H1 (cell line): ENCODE measurements around the gene TRPM1. TPM values are rescaled to one million over a fixed set of nuclear protein-coding genes. Genes with fewer than 3 reads are reported as not detected.

Source experiments
- CBX5 ChIP-seq: fragments of 300-800, 300-1000 bp; sonication (generic); IDR thresholded peaks from 2 replicates; pipeline ENCODE4 v1.7.1; 2016; ENCODE audit warnings: antibody characterized with exemption, low read length, low read depth
- RXRA ChIP-seq: IDR thresholded peaks from 2 replicates; pipeline ENCODE4 v1.6.1; 2011; ENCODE audit warnings: low read depth, mild to moderate bottlenecking, low read length, moderate library complexity; ENCODE audit not compliant: insufficient read depth
- SP1 ChIP-seq: IDR thresholded peaks from 2 replicates; pipeline ENCODE4 v1.6.1; 2011; ENCODE audit warnings: low read depth, low read length
- TCF12 ChIP-seq: IDR thresholded peaks from 2 replicates; pipeline ENCODE4 v1.6.1; 2011; ENCODE audit warnings: low read depth, mild to moderate bottlenecking, low read length
- TEAD4 ChIP-seq: IDR thresholded peaks from 2 replicates; pipeline ENCODE4 v1.6.1; 2012; ENCODE audit warnings: low read depth, low read length, inconsistent platforms, mixed read lengths
- polyA plus RNA-seq, 7 experiments: library from polyadenylated mRNA; depleted of rRNA in 3 of 7; stranded (reverse) in 5 of 7; unstranded in 2 of 7; fragments of >200 nt in 5 of 7; fragments of 200-250 nt in 2 of 7; gene quantifications; 1 replicate in 5 of 7; 2 replicates in 1 of 7; 4 replicates in 1 of 7; pipeline versions ENCODE4 v1.2.1 to v1.2.3, GENCODE V29; 2011 to 2013; ENCODE audit warnings: missing spikeins in 2 of 7, mixed read lengths in 2 of 7
- total RNA-seq: library from RNA; stranded (reverse); fragmentation: NEBNext Ultra II Directional; extraction: Animal tissue kit (Norgen Biotek cat#: 25700); gene quantifications from 2 replicates; pipeline ENCODE4 v1.2.1, GENCODE V29; 2021
- TF ChIP-seq, protein P1 (sequence below), 3 experiments: IDR thresholded peaks; 1 replicate in 2 of 3; 2 replicates in 1 of 3; pipeline versions ENCODE4 v1.5.1 to v1.6.1; 2011; ENCODE audit warnings: low read length in 3 of 3, mild to moderate bottlenecking in 3 of 3, inconsistent platforms in 2 of 3, low read depth in 1 of 3, moderate library complexity in 1 of 3; ENCODE audit not compliant: insufficient read depth in 1 of 3; ENCODE audit errors: control extremely low read depth in 1 of 3

Gene TRPM1
- total and polyA plus RNA-seq, 2 of the 8 experiments (the other 6 are each of a cell fraction or from before 2014, with no cell fraction given), result 0.05 TPM; not detected in 1

DNA sequence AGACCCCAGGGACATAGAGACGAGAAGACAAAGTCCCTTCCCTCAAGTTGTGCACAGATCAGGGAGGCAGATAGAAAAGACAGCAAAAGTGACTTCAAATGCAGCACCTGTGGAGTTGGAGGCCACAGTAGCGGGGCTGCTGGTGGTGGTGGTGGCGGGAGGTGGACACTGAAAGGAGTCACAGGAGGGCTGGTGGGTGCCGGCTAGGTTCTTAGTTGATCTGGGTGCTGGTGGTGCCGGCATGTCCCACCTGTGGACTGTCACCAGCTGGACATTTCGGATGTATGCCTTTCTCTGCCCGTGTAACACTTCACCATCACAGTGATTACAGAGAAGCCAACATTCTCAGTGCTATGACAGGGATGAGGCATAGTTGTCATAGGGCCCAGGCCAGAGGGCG, 60.9 kb downstream of the TRPM1 start (continued):
- no peak for TF ChIP-seq RXRA
- no peak for TF ChIP-seq SP1
- no peak for TF ChIP-seq CBX5
- no peak for TF ChIP-seq TCF12
- TF ChIP-seq, protein P1, sequence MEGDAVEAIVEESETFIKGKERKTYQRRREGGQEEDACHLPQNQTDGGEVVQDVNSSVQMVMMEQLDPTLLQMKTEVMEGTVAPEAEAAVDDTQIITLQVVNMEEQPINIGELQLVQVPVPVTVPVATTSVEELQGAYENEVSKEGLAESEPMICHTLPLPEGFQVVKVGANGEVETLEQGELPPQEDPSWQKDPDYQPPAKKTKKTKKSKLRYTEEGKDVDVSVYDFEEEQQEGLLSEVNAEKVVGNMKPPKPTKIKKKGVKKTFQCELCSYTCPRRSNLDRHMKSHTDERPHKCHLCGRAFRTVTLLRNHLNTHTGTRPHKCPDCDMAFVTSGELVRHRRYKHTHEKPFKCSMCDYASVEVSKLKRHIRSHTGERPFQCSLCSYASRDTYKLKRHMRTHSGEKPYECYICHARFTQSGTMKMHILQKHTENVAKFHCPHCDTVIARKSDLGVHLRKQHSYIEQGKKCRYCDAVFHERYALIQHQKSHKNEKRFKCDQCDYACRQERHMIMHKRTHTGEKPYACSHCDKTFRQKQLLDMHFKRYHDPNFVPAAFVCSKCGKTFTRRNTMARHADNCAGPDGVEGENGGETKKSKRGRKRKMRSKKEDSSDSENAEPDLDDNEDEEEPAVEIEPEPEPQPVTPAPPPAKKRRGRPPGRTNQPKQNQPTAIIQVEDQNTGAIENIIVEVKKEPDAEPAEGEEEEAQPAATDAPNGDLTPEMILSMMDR (IDR thresholded peaks at IDR 0.05; ENCODE audit: control extremely low read depth in 1 of 3, insufficient read depth in 1 of 3, low read depth in 1 of 3, low read length in 3 of 3), result no peak
- no peak for TF ChIP-seq TEAD4
